ENCODE data around the gene PHYKPL.

GRCh38 chr5:178203670-178204181 is 28.9 kb downstream of the PHYKPL start:
- TF ChIP-seq EZH2 (IDR thresholded peaks at IDR 0.05; ENCODE audit: borderline replicate concordance, low read depth, low read length, severe bottlenecking) (no peak), CTCF (IDR thresholded peaks at IDR 0.05; ENCODE audit: borderline replicate concordance, extremely low read depth, low read length, poor library complexity, severe bottlenecking) (no peak)
